Measurements from ENCODE around the gene MS4A10. TPM values are rescaled to one million over a fixed set of nuclear protein-coding genes. Genes with fewer than 3 reads are reported as not detected.

MS4A10 gene
- total RNA-seq, 1 donor from 2014 or later = not detected

GRCh38 chr11:60831143-60831500 lies 46.0 kb downstream of the MS4A10 start:
- no peaks in the 10 kb centered on the region for H3K36me3 ChIP-seq
- peaks cover 3% of the 10 kb centered on the region for H3K27me3 ChIP-seq
- intact Hi-C loops (cut with DNase I) = loop anchor here (5.0 to 10.0 kb wide), 2 partner anchors 66 to 354 kb away; no protein-coding TSS in a partner anchor
- DNase-seq = peak; percentile 91
- ATAC-seq = peak; percentile 95
- H3K4me3 ChIP-seq = no peak overlapping the region
- H3K4me1 ChIP-seq = no peaks in the 10 kb centered on the region
- H3K9me3 ChIP-seq = no peaks in the 10 kb centered on the region
- peak; percentile 94 for TF ChIP-seq CTCF (IDR thresholded peaks at IDR 0.05)
- no peak overlapping the region for H3K27ac ChIP-seq

- ATAC-seq = no peak
- peaks cover 4% of the 10 kb centered on the region for H3K27me3 ChIP-seq
- H3K9me3 ChIP-seq = no peaks in the 10 kb centered on the region
- no peak overlapping the region for H3K4me3 ChIP-seq
- no peak for TF ChIP-seq CTCF (IDR thresholded peaks at IDR 0.05)
- H3K27ac ChIP-seq = no peak overlapping the region
- no peak for DNase-seq
- H3K4me1 ChIP-seq = no peaks in the 10 kb centered on the region
- intact Hi-C loops (cut with DNase I) = loop anchor here (5.0 to 10.0 kb wide), 2 partner anchors 66 to 353 kb away; no protein-coding TSS in a partner anchor
- no peaks in the 10 kb centered on the region for H3K36me3 ChIP-seq
These were observed 46.5 kb downstream of the MS4A10 start for GRCh38 chr11:60831501-60832079.

GRCh38 chr11:60834742-60835533 lies 49.8 kb downstream of the MS4A10 start:
- no peak for TF ChIP-seq CTCF (IDR thresholded peaks at IDR 0.05)
- H3K36me3 ChIP-seq = no peaks in the 10 kb centered on the region
- no peak overlapping the region for H3K4me3 ChIP-seq
- DNase-seq (no peak), ATAC-seq (no peak)
- H3K27me3 ChIP-seq = peaks cover 4% of the 10 kb centered on the region
- H3K4me1 ChIP-seq = no peaks in the 10 kb centered on the region
- intact Hi-C loops (cut with DNase I) = loop anchor here (5.0 to 10.0 kb wide), 2 partner anchors 62 to 350 kb away; no protein-coding TSS in a partner anchor
- H3K27ac ChIP-seq = no peak overlapping the region
- H3K9me3 ChIP-seq = no peaks in the 10 kb centered on the region

GRCh38 chr11:60835534-60835846 lies 50.4 kb downstream of the MS4A10 start:
- intact Hi-C loops (cut with DNase I) = loop anchor here (10.0 kb wide), 1 partner anchor 349 kb away; no protein-coding TSS in a partner anchor

GRCh38 chr11:60836866-60837515 lies 51.9 kb downstream of the MS4A10 start:
- no peaks in the 10 kb centered on the region for H3K36me3 ChIP-seq
- H3K9me3 ChIP-seq = no peaks in the 10 kb centered on the region
- no peak overlapping the region for H3K4me3 ChIP-seq
- TF ChIP-seq CTCF (IDR thresholded peaks at IDR 0.05) = no peak
- no peak overlapping the region for H3K27ac ChIP-seq
- DNase-seq (no peak), ATAC-seq (no peak)
- peaks cover 4% of the 10 kb centered on the region for H3K27me3 ChIP-seq
- intact Hi-C loops (cut with DNase I) = loop anchor here (10.0 kb wide), 1 partner anchor 348 kb away; no protein-coding TSS in a partner anchor
- H3K4me1 ChIP-seq = peaks cover 11% of the 10 kb centered on the region

More at GRCh38 chr11:60835534-60835846, 50.4 kb downstream of the MS4A10 start:
- no peak overlapping the region for H3K4me3 ChIP-seq
- ATAC-seq (peak; percentile 55), DNase-seq (no peak)
- no peaks in the 10 kb centered on the region for H3K4me1 ChIP-seq
- TF ChIP-seq CTCF (IDR thresholded peaks at IDR 0.05) = no peak
- peaks cover 4% of the 10 kb centered on the region for H3K27me3 ChIP-seq
- no peaks in the 10 kb centered on the region for H3K9me3 ChIP-seq
- H3K27ac ChIP-seq = no peak overlapping the region
- H3K36me3 ChIP-seq = no peaks in the 10 kb centered on the region

Measured in upper lobe of right lung (tissue), 1 donor.